ENCODE data around the gene KIF18A. TPM values are rescaled to one million over a fixed set of nuclear protein-coding genes. Genes with fewer than 3 reads are reported as not detected.
A peak's percentile ranks its signal among the peaks of the same experiment; 100 is the strongest.

The KIF18A gene
- total and polyA plus RNA-seq, 2 of the 13 experiments (the other 11 are each of a cell fraction or from before 2014, with no cell fraction given): 3.4 to 14.4 TPM

- TF ChIP-seq NFAT5 (CRISPR knock-in tag; IDR thresholded peaks at IDR 0.05) (no peak), NFRKB (IDR thresholded peaks at IDR 0.05) (no peak), PHF5A (CRISPR knock-in tag; IDR thresholded peaks at IDR 0.05; ENCODE audit: low read depth, unreplicated experiment) (no peak), SETDB1 (CRISPR knock-in tag; IDR thresholded peaks at IDR 0.05; ENCODE audit: borderline replicate concordance) (no peak), HCFC1 (IDR thresholded peaks at IDR 0.05; ENCODE audit: low read depth, low read length) (peak; percentile 45; the same call in 1 of the 2 replicates), ZNF678 (CRISPR knock-in tag; IDR thresholded peaks at IDR 0.05) (no peak), HDAC1 (CRISPR knock-in tag; IDR thresholded peaks at IDR 0.05) (peak; percentile 99), MYNN (CRISPR knock-in tag; IDR thresholded peaks at IDR 0.05; ENCODE audit: low read depth) (no peak), MZF1 (CRISPR knock-in tag; IDR thresholded peaks at IDR 0.05; ENCODE audit: borderline replicate concordance) (no peak), KLF12 (CRISPR knock-in tag; IDR thresholded peaks at IDR 0.05; ENCODE audit: borderline replicate concordance) (0 out of 2 replicates have a peak, but pooled peaks have one; percentile 48), ISL2 (CRISPR knock-in tag; IDR thresholded peaks at IDR 0.05) (no peak; the same call in 1 of the 2 replicates), ZNF513 (CRISPR knock-in tag; conservative IDR thresholded peaks at IDR 0.05) (no peak), HMGA1 (CRISPR knock-in tag; conservative IDR thresholded peaks at IDR 0.05) (no peak), ZNF292 (CRISPR knock-in tag; IDR thresholded peaks at IDR 0.05; ENCODE audit: borderline replicate concordance, low read depth) (0 out of 2 replicates have a peak, but pooled peaks have one; percentile 58), ATRX (CRISPR knock-in tag; IDR thresholded peaks at IDR 0.05; ENCODE audit: borderline replicate concordance) (no peak), ZNF33A (CRISPR knock-in tag; IDR thresholded peaks at IDR 0.05; ENCODE audit: borderline replicate concordance) (no peak), ZNF629 (CRISPR knock-in tag; conservative IDR thresholded peaks at IDR 0.05) (no peak), STAG1 (CRISPR knock-in tag; IDR thresholded peaks at IDR 0.05) (no peak), ZNF546 (CRISPR knock-in tag; conservative IDR thresholded peaks at IDR 0.05) (no peak), ZNF607 (CRISPR knock-in tag; IDR thresholded peaks at IDR 0.05; ENCODE audit: borderline replicate concordance) (no peak; the same call in 1 of the 2 replicates), ZFP36 (IDR thresholded peaks at IDR 0.05; ENCODE audit: borderline replicate concordance, low read depth, low read length, partially characterized antibody) (no peak), DPF2 (CRISPR knock-in tag; IDR thresholded peaks at IDR 0.05; ENCODE audit: borderline replicate concordance, low read depth) (no peak)
These were observed at the start of gene KIF18A, which contains the start of gene METTL15 (continued) for GRCh38 chr11:28107750-28108618.
